Right lobe of liver (tissue), 4 donors: ENCODE measurements around the gene ARHGAP22.

Experiments used
- CTCF ChIP-seq, 4 donors: fragments of 200-600 bp in 3 of 4; fragments of 450-650 bp in 1 of 4; IDR thresholded peaks; one replicate each; pipeline versions ENCODE4 v1.5.1 to v1.8.0; 2016 to 2022; ENCODE audit warnings: antibody characterized with exemption in 4 of 4, mild to moderate bottlenecking in 2 of 4
- POLR2A ChIP-seq: fragments of 450-650 bp; IDR thresholded peaks from one replicate; pipeline ENCODE4 v1.6.1; 2017; ENCODE audit warnings: antibody characterized with exemption, mild to moderate bottlenecking
- donor health status: DM: no; HTN: no; CAD: no.
- donor health status: DM: no; HTN: no; CAD: no.
- donor health status: DM: no; HTN: yes; CAD: no.

GRCh38 chr10:48535416-48536155 lies 69.3 kb downstream of the ARHGAP22 start:
- TF ChIP-seq CTCF (IDR thresholded peaks at IDR 0.05) (no peak), POLR2A (no peak)
